SK-N-DZ (cell line): ENCODE measurements around the gene RASAL3.
"Not testable (repeated sequence)": the region's sequence is repeated elsewhere in the genome, so short reads cannot be mapped to it uniquely, and the experiment has no call there.

Source experiments
- DNase-seq: peaks from one replicate; pipeline ENCODE4 v3.0.0-alpha.2; 2015; ENCODE audit warnings: low spot score
- small RNA-seq, 2 experiments: library from RNA; depleted of rRNA; stranded (forward); fragments of <200 nt; gene quantifications; one replicate each; pipeline ENCODE3, GENCODE V24; 2014

RASAL3 gene

GRCh38 chr19:15421136-15421695 lies 43.1 kb downstream of the RASAL3 start:
- no peak for DNase-seq

GRCh38 chr19:15419413-15420025 lies 44.8 kb downstream of the RASAL3 start:
- no peak for DNase-seq

GRCh38 chr19:15418579-15419412 lies 45.5 kb downstream of the RASAL3 start, which contains the start of gene AKAP8L:
AKAP8L (minus strand) TSS chr19:15418988; CDS start chr19:15418923, 65 bp downstream.
- DNase-seq = peak; percentile 99

- no peak for DNase-seq
Measured at GRCh38 chr19:15418231-15418578, 46.1 kb downstream of the RASAL3 start.

- no peak for DNase-seq
Measured at GRCh38 chr19:15417699-15418098, 46.6 kb downstream of the RASAL3 start.

- no peak for DNase-seq
Measured at GRCh38 chr19:15412832-15413231, 51.5 kb downstream of the RASAL3 start.

GRCh38 chr19:15411351-15411750 lies 53.0 kb downstream of the RASAL3 start:
- DNase-seq = not testable (repeated sequence)

GRCh38 chr19:15404780-15405211 lies 59.5 kb downstream of the RASAL3 start:
- no peak for DNase-seq

GRCh38 chr19:15404097-15404779 lies 60.1 kb downstream of the RASAL3 start:
- DNase-seq = no peak

- DNase-seq = no peak
Measured at GRCh38 chr19:15403151-15403531, 61.2 kb downstream of the RASAL3 start.

GRCh38 chr19:15402411-15403150 lies 61.8 kb downstream of the RASAL3 start:
- no peak for DNase-seq

Small RNAs within 50 kb of the gene (small RNA-seq; reads per million reads assigned to genes)
- 0 reads per million in 2 experiments for gene MIR1470
